ENCODE data around the gene B3GNT5.

B3GNT5 gene

GRCh38 chr3:183293966-183294365 is 40.9 kb downstream of the B3GNT5 start:
- DNase-seq (ENCODE audit: low spot score), result no peak

- peak; percentile 51 for DNase-seq (ENCODE audit: low spot score)
Measured at GRCh38 chr3:183295211-183295610, 42.2 kb downstream of the B3GNT5 start.

- DNase-seq (ENCODE audit: low spot score), result no peak
Measured at GRCh38 chr3:183296944-183297343, 43.9 kb downstream of the B3GNT5 start.

- DNase-seq (ENCODE audit: low spot score), result peak; percentile 81
Measured at GRCh38 chr3:183298701-183299153, 45.7 kb downstream of the B3GNT5 start.

GRCh38 chr3:183299976-183300375 is 46.9 kb downstream of the B3GNT5 start:
- no peak for DNase-seq (ENCODE audit: low spot score)

- no peak for DNase-seq (ENCODE audit: low spot score)
Measured at GRCh38 chr3:183300996-183301562, 48.0 kb downstream of the B3GNT5 start.

GRCh38 chr3:183301937-183302580 is 49.0 kb downstream of the B3GNT5 start:
- no peak for DNase-seq (ENCODE audit: low spot score)

GRCh38 chr3:183303690-183304089 is 50.6 kb downstream of the B3GNT5 start:
- DNase-seq (ENCODE audit: low spot score), result no peak

- DNase-seq (ENCODE audit: low spot score), result peak; percentile 20
Measured at GRCh38 chr3:183306798-183307671, 54.0 kb downstream of the B3GNT5 start.

- DNase-seq (ENCODE audit: low spot score), result no peak
Measured at GRCh38 chr3:183307749-183308148, 54.7 kb downstream of the B3GNT5 start.

- no peak for DNase-seq (ENCODE audit: low spot score)
Measured at GRCh38 chr3:183308751-183309150, 55.7 kb downstream of the B3GNT5 start.

- DNase-seq (ENCODE audit: low spot score), result no peak
Measured at GRCh38 chr3:183309276-183309675, 56.2 kb downstream of the B3GNT5 start.

- DNase-seq (ENCODE audit: low spot score), result no peak
Measured at GRCh38 chr3:183310936-183311335, 57.9 kb downstream of the B3GNT5 start.

GRCh38 chr3:183312433-183312832 is 59.4 kb downstream of the B3GNT5 start:
- DNase-seq (ENCODE audit: low spot score), result no peak

GRCh38 chr3:183313351-183313750 is 60.3 kb downstream of the B3GNT5 start:
- DNase-seq (ENCODE audit: low spot score), result no peak

- DNase-seq (ENCODE audit: low spot score), result no peak
Measured at GRCh38 chr3:183313764-183314163, 60.7 kb downstream of the B3GNT5 start.

- no peak for DNase-seq (ENCODE audit: low spot score)
Measured at GRCh38 chr3:183315739-183316138, 62.7 kb downstream of the B3GNT5 start.

- no peak for DNase-seq (ENCODE audit: low spot score)
Measured at GRCh38 chr3:183317271-183317670, 64.2 kb downstream of the B3GNT5 start.

- DNase-seq (ENCODE audit: low spot score), result no peak
Measured at GRCh38 chr3:183317886-183318865, 65.1 kb downstream of the B3GNT5 start.

- DNase-seq (ENCODE audit: low spot score), result no peak
Measured at GRCh38 chr3:183318877-183319276, 65.8 kb downstream of the B3GNT5 start.

- no peak for DNase-seq (ENCODE audit: low spot score)
Measured at GRCh38 chr3:183319371-183319770, 66.3 kb downstream of the B3GNT5 start.

Data from GM03348 (cell line).